ENCODE measurements around the gene CHI3L1.

CHI3L1 gene

GRCh38 chr1:203133970-203134725 lies 52.4 kb downstream of the CHI3L1 start:
- no peak for DNase-seq (ENCODE audit: low read depth)

GRCh38 chr1:203131548-203132200 lies 54.8 kb downstream of the CHI3L1 start:
- no peak for DNase-seq (ENCODE audit: low read depth)

GRCh38 chr1:203130358-203130985 lies 56.0 kb downstream of the CHI3L1 start:
- DNase-seq (ENCODE audit: low read depth): no peak

- DNase-seq (ENCODE audit: low read depth): no peak
Measured at GRCh38 chr1:203129501-203130231, 56.8 kb downstream of the CHI3L1 start.
